NCI-H524 treated with DMSO at 0.1 percent for 48 hours (cell line): ENCODE measurements around the gene SLC13A4.
"Not testable (repeated sequence)": the region's sequence is repeated elsewhere in the genome, so short reads cannot be mapped to it uniquely, and the experiment has no call there.

Experiments
- DNase-seq: peaks from one replicate; lab custom pipeline; 2025; lab: John Stamatoyannopoulos, UW

SLC13A4 gene, protein sequence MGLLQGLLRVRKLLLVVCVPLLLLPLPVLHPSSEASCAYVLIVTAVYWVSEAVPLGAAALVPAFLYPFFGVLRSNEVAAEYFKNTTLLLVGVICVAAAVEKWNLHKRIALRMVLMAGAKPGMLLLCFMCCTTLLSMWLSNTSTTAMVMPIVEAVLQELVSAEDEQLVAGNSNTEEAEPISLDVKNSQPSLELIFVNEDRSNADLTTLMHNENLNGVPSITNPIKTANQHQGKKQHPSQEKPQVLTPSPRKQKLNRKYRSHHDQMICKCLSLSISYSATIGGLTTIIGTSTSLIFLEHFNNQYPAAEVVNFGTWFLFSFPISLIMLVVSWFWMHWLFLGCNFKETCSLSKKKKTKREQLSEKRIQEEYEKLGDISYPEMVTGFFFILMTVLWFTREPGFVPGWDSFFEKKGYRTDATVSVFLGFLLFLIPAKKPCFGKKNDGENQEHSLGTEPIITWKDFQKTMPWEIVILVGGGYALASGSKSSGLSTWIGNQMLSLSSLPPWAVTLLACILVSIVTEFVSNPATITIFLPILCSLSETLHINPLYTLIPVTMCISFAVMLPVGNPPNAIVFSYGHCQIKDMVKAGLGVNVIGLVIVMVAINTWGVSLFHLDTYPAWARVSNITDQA

GRCh38 chr7:135728136-135728669 is at the start of gene SLC13A4:
TSS of gene SLC13A4 (minus strand) at chr7:135728186. CDS start at chr7:135727496, 690 bp downstream.
- DNase-seq: no peak

- DNase-seq: not testable (repeated sequence)
These were observed 47.9 kb upstream of the SLC13A4 start for GRCh38 chr7:135775915-135776314.

DNA sequence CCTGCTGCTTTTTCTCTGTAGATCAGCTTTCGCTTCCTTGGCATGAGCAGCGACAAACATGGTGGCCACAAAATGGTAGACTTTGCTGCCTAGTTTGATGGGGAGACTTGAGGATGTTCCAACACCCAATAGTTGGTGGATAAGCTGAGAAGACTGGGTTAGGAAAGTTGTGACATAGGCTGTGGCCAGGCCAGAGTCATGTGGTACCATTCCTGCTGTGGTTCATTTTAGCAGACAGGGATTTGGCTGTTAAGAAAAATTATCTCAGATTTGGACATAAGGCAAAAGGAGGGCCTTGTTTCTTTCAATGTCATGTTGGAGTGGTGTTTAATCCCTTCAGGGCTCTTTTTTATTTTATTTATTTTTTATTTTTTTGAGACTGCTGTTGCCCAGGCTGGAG is 47.2 kb upstream of the SLC13A4 start:
- DNase-seq: no peak

- DNase-seq: no peak
These were observed 46.3 kb upstream of the SLC13A4 start for GRCh38 chr7:135774284-135774683.

DNA sequence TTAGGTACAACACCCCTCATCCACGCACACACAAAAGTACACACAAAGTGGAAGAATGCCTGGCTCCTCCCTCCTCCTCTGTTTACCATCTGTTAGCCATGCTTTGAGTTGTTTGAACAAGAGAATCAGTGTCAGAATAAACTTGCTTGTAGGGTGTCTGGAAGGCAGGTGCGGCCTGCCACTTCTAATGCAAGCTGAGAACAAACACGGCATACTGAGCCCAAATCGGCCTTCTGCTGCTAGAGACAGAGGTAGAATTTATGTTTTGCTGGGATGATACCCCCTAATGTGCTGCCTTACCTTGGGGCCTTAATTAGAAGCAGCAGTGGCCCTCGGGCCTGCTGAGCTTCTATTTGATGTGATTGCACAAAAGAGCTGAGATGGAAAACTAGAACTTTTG is 45.5 kb upstream of the SLC13A4 start:
- DNase-seq: peak; percentile 59

DNA sequence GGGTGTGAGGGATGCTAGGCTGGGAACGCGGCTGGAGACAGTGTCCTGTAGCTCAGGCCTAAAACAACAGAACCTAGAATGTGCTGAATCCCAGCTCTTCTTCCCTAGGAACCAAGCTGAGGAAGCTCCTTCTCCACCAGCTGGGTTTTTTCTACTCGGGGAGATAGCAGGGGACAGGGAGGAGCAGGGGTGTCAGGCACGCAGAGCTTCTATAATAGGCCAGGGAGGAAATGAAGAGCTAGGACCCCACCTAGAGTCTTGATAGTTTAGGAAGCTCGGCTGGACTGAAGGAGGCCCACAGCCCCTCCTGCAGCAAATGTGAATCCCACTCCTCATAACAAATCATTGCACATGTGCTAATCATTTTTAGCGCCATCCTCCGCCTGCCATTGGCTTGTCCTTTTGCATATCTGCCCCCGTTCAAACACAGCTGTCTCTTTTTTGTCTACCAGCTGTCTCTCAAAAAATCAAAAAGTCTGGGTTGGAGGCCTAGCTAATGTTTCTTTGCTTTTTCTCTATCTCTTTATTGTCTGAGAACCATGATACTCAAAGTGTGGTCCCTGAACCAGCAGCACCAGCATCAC is 44.7 kb upstream of the SLC13A4 start:
- DNase-seq: peak; percentile 15

DNA sequence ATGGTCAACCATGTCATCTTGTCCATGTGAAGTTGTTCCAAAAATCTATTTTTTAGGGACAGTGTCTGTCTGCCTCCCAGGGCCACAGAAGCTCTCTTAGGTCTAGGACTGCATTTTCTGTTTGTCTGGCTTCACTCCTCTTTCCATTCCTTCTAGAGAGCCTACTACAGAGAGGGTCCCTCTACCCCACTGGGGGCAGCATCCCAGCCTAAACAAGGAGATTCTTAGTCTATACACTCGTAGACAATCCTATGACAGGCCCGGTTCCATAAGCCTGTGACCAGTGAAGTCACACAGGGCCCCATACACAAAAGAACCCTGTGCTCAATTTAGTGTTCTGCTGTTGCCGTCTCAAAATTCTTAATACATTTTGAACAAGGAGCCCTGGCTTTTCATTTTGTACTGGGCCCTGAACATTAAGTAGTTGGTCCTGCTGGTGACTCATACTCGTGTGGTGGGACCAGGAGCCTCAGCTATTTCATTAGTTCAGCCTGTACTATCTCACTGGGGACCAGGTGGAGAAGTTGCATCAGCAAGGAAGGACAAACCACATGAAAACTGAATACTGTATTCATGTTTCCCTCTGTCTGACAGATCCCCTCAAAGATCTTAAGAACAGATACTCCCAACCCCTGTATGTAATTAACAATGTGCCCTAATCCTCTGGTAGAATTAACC is 44.1 kb upstream of the SLC13A4 start:
- DNase-seq: no peak

- no peak for DNase-seq
These were observed 43.1 kb upstream of the SLC13A4 start for GRCh38 chr7:135771051-135771450.

GRCh38 chr7:135770139-135770710 is 42.2 kb upstream of the SLC13A4 start:
- peak; percentile 34 for DNase-seq

GRCh38 chr7:135769005-135769802 is 41.2 kb upstream of the SLC13A4 start:
- DNase-seq: peak; percentile 19

GRCh38 chr7:135768467-135768866 is 40.5 kb upstream of the SLC13A4 start:
- no peak for DNase-seq

DNA sequence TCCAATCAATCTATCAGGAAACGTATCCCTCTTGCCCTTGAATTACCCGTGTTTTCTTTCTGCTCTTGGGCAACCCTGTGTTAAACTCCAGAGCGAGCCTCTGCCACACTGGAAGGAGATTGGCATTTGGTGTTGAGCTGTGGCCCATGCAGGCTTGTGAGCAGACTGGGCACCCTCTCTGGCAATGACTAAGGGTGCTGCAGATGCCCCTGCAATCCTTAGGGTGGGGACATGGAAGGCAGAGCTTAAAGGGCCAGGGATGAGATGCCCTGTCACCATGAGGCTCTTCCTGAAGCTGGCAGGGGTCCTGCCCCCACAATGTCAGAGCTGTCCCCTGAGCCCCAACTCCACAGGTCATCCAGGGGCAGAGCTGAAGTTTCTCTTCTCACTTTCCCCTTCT is 40.1 kb upstream of the SLC13A4 start:
- DNase-seq: no peak

DNA sequence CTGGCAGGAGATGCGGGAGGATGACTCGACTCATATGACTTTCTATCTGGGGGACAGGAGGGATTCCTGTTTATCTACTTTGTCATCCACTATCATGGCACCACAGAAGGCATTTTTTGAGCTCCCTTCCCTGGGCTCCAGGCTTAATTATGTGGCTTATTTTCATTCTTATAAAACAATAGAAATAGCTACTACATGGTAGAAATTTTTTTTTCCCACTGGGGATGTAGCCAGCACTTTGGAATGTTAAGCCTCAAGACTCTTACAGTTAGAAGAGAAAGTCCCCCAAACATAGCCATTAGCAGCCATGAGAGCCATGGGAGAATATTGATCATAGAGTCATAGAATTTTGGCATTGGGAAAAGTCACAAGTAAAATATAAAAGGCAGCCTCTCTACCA is 35.3 kb upstream of the SLC13A4 start:
- no peak for DNase-seq

- DNase-seq: no peak
These were observed 33.9 kb upstream of the SLC13A4 start for GRCh38 chr7:135761751-135762488.

- no peak for DNase-seq
These were observed 31.5 kb upstream of the SLC13A4 start for GRCh38 chr7:135759532-135759931.

DNA sequence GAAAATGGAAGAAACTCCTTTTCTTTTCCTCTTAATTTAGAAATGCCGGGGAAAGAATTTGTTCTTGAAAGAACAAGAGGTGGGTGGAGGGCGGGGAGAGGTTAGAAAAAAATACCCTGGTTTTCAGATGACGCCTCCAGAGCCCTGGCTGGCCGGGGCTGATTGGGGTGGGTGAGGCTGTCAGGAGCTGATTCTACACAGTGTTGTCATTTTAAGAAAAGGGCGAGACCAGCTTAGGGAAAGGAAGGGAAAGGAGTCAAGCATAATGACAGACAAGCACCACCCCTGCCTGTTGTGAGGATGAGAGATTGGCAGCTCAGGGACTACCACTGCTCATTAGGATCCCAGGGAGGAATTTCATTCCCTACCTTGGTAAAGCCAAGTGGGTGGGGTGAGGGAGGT is 30.5 kb upstream of the SLC13A4 start:
- DNase-seq: no peak

DNA sequence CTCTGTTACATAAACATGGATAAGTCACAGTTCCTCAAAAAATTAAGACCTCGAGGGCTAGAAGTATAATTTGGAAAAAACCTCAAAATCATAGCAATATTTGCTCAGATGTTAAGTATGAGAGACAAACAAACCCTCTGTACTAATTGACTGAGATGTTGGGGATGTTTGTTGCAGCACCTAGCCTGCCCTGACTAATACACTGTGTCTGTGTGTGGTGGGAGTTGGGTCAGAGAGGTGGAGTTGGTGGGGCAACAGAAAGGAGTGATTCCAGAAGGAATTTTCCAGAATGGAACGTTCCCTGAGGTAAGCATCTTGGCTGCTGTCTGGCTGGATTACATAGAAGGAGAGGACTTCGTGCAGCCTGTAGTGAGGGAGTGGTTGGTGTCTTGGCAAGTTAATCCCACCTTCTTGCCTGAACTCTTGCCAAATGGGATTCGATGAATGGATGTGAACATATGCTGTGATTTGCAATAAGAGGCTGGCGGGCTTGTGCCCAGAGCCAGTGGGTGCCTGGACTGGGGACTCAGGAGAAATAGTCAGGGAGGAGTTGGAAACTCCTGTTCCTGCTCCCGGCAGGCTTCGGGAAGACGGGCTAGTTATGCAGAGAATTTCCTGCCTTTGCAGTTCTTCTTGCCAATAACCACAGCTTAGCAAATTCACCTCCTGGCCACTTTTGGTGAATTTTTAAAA is 29.9 kb upstream of the SLC13A4 start:
- DNase-seq: no peak

GRCh38 chr7:135756191-135756590 is 28.2 kb upstream of the SLC13A4 start:
- no peak for DNase-seq

- no peak for DNase-seq
These were observed 27.4 kb upstream of the SLC13A4 start for GRCh38 chr7:135755351-135755753.
